K562 (cell line): ENCODE data around the gene KRTAP5-7.
"Not testable (repeated sequence)": the region's sequence is repeated elsewhere in the genome, so short reads cannot be mapped to it uniquely, and the experiment has no call there.

Experiments
- EP300 ChIP-seq: IDR thresholded peaks from 2 replicates; pipeline ENCODE4 v1.6.1; 2012; ENCODE audit warnings: low read length, improper control_type of control experiment
- FIP1L1 ChIP-seq: fragments of 200-400 bp; formaldehyde crosslinking; IDR thresholded peaks from 2 replicates; pipeline ENCODE4 v1.6.1; 2018; ENCODE audit warnings: mild to moderate bottlenecking, low read depth, low read length; ENCODE audit not compliant: poor library complexity, severe bottlenecking
- FOXK2 ChIP-seq, 2 experiments: fragments of 450-650 bp; IDR thresholded peaks in 1 of 2; conservative IDR thresholded peaks in 1 of 2; 2 replicates each; pipeline ENCODE4 v1.6.1; 2016; ENCODE audit warnings: low read depth in 2 of 2, mild to moderate bottlenecking in 1 of 2
- HEY1 ChIP-seq: fragments of 250-450 bp; sonication (Bioruptor Pico); IDR thresholded peaks from 2 replicates; pipeline ENCODE4 v1.5.0; 2020; ENCODE audit warnings: mild to moderate bottlenecking, moderate library complexity, borderline replicate concordance
- RAD21 ChIP-seq, 2 experiments: fragments of 250-450 bp in 1 of 2; fragments of 450-650 bp in 1 of 2; sonication (Bioruptor Pico) in 1 of 2; formaldehyde crosslinking in 1 of 2; IDR thresholded peaks in 1 of 2; conservative IDR thresholded peaks in 1 of 2; 2 replicates each; pipeline versions ENCODE4 v1.4.0 to v1.8.0; 2020 to 2022; ENCODE audit warnings: mild to moderate bottlenecking in 2 of 2, moderate library complexity in 1 of 2
- RCOR1 ChIP-seq, 2 experiments: IDR thresholded peaks; 2 replicates each; pipeline ENCODE4 v1.6.1; 2012; ENCODE audit warnings: low read depth in 2 of 2, low read length in 2 of 2, borderline replicate concordance in 1 of 2, improper control_type of control experiment in 1 of 2
- SAFB2 ChIP-seq: fragments of 200-400 bp; formaldehyde crosslinking; IDR thresholded peaks from 2 replicates; pipeline ENCODE4 v1.6.1; 2018; ENCODE audit warnings: borderline replicate concordance, low read length, low read depth, moderate library complexity; ENCODE audit not compliant: severe bottlenecking
- SIN3A ChIP-seq, 2 experiments: fragments of 150-350 bp in 1 of 2; IDR thresholded peaks; 2 replicates each; pipeline ENCODE4 v1.6.1; 2011 to 2016; ENCODE audit warnings: borderline replicate concordance in 2 of 2, low read depth in 2 of 2, low read length in 2 of 2, mild to moderate bottlenecking in 2 of 2, moderate library complexity in 2 of 2; ENCODE audit not compliant: control insufficient read depth in 1 of 2
- SNRNP70 ChIP-seq: fragments of 200-400 bp; formaldehyde crosslinking; optimal IDR thresholded peaks from 2 replicates; pipeline ENCODE3; 2017; ENCODE audit warnings: low read depth, low read length
- TF ChIP-seq, protein P1 (sequence below): fragments of 150-350 bp; IDR thresholded peaks from 2 replicates; pipeline ENCODE4 v1.6.1; 2014; ENCODE audit warnings: low read depth, mild to moderate bottlenecking, low read length, borderline replicate concordance
- TF ChIP-seq, protein P2 (sequence below), 2 experiments: fragments of 450-650 bp; IDR thresholded peaks; 2 replicates each; pipeline ENCODE4 v1.6.1; 2018; ENCODE audit warnings: mild to moderate bottlenecking in 2 of 2, low read depth in 1 of 2; ENCODE audit not compliant: partially characterized antibody in 2 of 2
- TF ChIP-seq, protein P3 (sequence below), 3 experiments: IDR thresholded peaks in 2 of 3; conservative IDR thresholded peaks in 1 of 3; 2 replicates each; pipeline ENCODE4 v1.5.1; 2011 to 2012; ENCODE audit warnings: low read length in 3 of 3, mild to moderate bottlenecking in 3 of 3, control low read depth in 2 of 3, improper control_type of control experiment in 1 of 3, inconsistent platforms in 1 of 3, low read depth in 1 of 3, mixed read lengths in 1 of 3, moderate library complexity in 1 of 3; ENCODE audit not compliant: insufficient read depth in 2 of 3

DNA sequence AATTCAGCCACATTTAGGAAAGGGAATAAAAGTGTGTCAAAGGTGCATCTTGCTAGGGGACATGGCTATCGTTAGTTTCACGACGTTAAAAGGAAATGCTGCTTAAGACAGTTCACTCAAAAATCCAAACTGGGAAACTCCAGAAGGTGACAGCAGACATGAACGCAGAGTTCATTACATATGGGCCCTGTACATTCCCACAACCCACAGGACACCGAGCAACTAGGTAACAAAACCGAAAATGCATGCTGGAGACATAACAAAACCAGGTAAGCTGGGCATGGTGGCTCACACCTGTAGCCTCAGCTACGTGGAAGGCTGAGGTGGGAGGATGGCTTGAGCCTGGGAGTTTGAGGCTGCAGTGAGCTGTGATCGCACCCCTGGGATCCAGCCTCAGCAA, 40.6 kb downstream of the KRTAP5-7 start:
- not testable (repeated sequence) for TF ChIP-seq EP300; RCOR1 (IDR thresholded peaks at IDR 0.05; ENCODE audit: borderline replicate concordance in 1 of 2, low read depth in 2 of 2, low read length in 2 of 2); FIP1L1; SIN3A (IDR thresholded peaks at IDR 0.05; ENCODE audit: borderline replicate concordance in 2 of 2, control insufficient read depth in 1 of 2, low read depth in 2 of 2, low read length in 2 of 2); SNRNP70; FOXK2 (conservative IDR thresholded peaks at IDR 0.05 in 1 of 2, IDR thresholded peaks at IDR 0.05 in 1 of 2; ENCODE audit: low read depth in 2 of 2); RAD21 (CRISPR knock-in tag; conservative IDR thresholded peaks at IDR 0.05 in 1 of 2, IDR thresholded peaks at IDR 0.05 in 1 of 2); HEY1 (CRISPR knock-in tag); SAFB2
- TF ChIP-seq, protein P1, sequence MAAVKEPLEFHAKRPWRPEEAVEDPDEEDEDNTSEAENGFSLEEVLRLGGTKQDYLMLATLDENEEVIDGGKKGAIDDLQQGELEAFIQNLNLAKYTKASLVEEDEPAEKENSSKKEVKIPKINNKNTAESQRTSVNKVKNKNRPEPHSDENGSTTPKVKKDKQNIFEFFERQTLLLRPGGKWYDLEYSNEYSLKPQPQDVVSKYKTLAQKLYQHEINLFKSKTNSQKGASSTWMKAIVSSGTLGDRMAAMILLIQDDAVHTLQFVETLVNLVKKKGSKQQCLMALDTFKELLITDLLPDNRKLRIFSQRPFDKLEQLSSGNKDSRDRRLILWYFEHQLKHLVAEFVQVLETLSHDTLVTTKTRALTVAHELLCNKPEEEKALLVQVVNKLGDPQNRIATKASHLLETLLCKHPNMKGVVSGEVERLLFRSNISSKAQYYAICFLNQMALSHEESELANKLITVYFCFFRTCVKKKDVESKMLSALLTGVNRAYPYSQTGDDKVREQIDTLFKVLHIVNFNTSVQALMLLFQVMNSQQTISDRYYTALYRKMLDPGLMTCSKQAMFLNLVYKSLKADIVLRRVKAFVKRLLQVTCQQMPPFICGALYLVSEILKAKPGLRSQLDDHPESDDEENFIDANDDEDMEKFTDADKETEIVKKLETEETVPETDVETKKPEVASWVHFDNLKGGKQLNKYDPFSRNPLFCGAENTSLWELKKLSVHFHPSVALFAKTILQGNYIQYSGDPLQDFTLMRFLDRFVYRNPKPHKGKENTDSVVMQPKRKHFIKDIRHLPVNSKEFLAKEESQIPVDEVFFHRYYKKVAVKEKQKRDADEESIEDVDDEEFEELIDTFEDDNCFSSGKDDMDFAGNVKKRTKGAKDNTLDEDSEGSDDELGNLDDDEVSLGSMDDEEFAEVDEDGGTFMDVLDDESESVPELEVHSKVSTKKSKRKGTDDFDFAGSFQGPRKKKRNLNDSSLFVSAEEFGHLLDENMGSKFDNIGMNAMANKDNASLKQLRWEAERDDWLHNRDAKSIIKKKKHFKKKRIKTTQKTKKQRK = not testable (repeated sequence)
- TF ChIP-seq, protein P2, sequence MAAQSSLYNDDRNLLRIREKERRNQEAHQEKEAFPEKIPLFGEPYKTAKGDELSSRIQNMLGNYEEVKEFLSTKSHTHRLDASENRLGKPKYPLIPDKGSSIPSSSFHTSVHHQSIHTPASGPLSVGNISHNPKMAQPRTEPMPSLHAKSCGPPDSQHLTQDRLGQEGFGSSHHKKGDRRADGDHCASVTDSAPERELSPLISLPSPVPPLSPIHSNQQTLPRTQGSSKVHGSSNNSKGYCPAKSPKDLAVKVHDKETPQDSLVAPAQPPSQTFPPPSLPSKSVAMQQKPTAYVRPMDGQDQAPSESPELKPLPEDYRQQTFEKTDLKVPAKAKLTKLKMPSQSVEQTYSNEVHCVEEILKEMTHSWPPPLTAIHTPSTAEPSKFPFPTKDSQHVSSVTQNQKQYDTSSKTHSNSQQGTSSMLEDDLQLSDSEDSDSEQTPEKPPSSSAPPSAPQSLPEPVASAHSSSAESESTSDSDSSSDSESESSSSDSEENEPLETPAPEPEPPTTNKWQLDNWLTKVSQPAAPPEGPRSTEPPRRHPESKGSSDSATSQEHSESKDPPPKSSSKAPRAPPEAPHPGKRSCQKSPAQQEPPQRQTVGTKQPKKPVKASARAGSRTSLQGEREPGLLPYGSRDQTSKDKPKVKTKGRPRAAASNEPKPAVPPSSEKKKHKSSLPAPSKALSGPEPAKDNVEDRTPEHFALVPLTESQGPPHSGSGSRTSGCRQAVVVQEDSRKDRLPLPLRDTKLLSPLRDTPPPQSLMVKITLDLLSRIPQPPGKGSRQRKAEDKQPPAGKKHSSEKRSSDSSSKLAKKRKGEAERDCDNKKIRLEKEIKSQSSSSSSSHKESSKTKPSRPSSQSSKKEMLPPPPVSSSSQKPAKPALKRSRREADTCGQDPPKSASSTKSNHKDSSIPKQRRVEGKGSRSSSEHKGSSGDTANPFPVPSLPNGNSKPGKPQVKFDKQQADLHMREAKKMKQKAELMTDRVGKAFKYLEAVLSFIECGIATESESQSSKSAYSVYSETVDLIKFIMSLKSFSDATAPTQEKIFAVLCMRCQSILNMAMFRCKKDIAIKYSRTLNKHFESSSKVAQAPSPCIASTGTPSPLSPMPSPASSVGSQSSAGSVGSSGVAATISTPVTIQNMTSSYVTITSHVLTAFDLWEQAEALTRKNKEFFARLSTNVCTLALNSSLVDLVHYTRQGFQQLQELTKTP (IDR thresholded peaks at IDR 0.05; ENCODE audit: low read depth in 1 of 2, partially characterized antibody in 2 of 2) = not testable (repeated sequence)
- TF ChIP-seq, protein P3, sequence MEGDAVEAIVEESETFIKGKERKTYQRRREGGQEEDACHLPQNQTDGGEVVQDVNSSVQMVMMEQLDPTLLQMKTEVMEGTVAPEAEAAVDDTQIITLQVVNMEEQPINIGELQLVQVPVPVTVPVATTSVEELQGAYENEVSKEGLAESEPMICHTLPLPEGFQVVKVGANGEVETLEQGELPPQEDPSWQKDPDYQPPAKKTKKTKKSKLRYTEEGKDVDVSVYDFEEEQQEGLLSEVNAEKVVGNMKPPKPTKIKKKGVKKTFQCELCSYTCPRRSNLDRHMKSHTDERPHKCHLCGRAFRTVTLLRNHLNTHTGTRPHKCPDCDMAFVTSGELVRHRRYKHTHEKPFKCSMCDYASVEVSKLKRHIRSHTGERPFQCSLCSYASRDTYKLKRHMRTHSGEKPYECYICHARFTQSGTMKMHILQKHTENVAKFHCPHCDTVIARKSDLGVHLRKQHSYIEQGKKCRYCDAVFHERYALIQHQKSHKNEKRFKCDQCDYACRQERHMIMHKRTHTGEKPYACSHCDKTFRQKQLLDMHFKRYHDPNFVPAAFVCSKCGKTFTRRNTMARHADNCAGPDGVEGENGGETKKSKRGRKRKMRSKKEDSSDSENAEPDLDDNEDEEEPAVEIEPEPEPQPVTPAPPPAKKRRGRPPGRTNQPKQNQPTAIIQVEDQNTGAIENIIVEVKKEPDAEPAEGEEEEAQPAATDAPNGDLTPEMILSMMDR (IDR thresholded peaks at IDR 0.05 in 2 of 3, conservative IDR thresholded peaks at IDR 0.05 in 1 of 3; ENCODE audit: insufficient read depth in 2 of 3, low read depth in 1 of 3, low read length in 3 of 3) = not testable (repeated sequence)
